Brain microvascular endothelial cell (primary cell): ENCODE measurements around the gene FAM171A1.

Experiments used
- DNase-seq: peaks from one replicate; pipeline ENCODE4 v3.0.0-alpha.2; 2020
- H3K27ac ChIP-seq: fragments of 250-450 bp; sonication (Bioruptor Pico); 2 replicates; pipeline ENCODE4 v1.5.1; 2020; ENCODE audit warnings: mild to moderate bottlenecking, moderate library complexity
- H3K27me3 ChIP-seq: fragments of 250-450 bp; sonication (Bioruptor Pico); replicated peaks from 2 replicates; pipeline ENCODE4 v1.5.1; 2020; ENCODE audit warnings: mild to moderate bottlenecking
- H3K36me3 ChIP-seq: fragments of 250-450 bp; sonication (Bioruptor Pico); replicated peaks from 2 replicates; pipeline ENCODE4 v1.5.1; 2020; ENCODE audit warnings: mild to moderate bottlenecking
- H3K4me3 ChIP-seq: 2 replicates; pipeline ENCODE4 v1.5.1; 2011; ENCODE audit warnings: low read depth, mild to moderate bottlenecking, control low read depth, low read length, moderate library complexity
- in situ Hi-C: cut with HindIII; loops from 2 replicates; pipeline ENCODE4 v1.10.0; 2017; ENCODE audit warnings: low sequenced_read_pairs, low pct_ligation_motif_present
- TF ChIP-seq, protein P1 (sequence below): IDR thresholded peaks from 2 replicates; pipeline ENCODE4 v1.5.1; 2011; ENCODE audit warnings: low read depth, mild to moderate bottlenecking, moderate library complexity, low read length, control low read depth, inconsistent platforms; ENCODE audit errors: missing control alignments

Gene FAM171A1

DNA sequence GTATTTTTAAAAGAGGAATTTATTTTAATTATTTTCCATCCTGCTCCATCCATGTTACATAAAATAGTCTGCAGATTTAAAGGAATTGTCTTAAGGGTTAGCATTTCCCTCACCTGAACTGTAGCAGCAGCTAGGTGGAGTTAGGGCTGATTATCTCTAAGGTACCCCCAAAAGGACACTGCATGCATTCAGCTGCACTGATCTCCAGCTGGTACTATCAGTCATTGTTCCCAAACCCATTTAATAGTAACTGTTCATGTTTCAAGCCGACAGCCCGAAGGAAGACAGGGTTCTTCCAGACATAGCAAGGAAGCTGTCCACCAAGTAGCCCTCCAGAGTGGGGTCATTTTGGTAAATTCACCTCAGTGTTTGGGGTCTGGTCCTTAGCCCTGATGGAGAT, 48.7 kb downstream of the FAM171A1 start:
- no peaks in the 10 kb centered on the region for H3K36me3 ChIP-seq
- in situ Hi-C loops = no loop called here
- H3K27ac ChIP-seq = no peak overlapping the region
- H3K27me3 ChIP-seq = no peaks in the 10 kb centered on the region
- TF ChIP-seq, protein P1, sequence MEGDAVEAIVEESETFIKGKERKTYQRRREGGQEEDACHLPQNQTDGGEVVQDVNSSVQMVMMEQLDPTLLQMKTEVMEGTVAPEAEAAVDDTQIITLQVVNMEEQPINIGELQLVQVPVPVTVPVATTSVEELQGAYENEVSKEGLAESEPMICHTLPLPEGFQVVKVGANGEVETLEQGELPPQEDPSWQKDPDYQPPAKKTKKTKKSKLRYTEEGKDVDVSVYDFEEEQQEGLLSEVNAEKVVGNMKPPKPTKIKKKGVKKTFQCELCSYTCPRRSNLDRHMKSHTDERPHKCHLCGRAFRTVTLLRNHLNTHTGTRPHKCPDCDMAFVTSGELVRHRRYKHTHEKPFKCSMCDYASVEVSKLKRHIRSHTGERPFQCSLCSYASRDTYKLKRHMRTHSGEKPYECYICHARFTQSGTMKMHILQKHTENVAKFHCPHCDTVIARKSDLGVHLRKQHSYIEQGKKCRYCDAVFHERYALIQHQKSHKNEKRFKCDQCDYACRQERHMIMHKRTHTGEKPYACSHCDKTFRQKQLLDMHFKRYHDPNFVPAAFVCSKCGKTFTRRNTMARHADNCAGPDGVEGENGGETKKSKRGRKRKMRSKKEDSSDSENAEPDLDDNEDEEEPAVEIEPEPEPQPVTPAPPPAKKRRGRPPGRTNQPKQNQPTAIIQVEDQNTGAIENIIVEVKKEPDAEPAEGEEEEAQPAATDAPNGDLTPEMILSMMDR = no peak
- no peak for DNase-seq
- no peak overlapping the region for H3K4me3 ChIP-seq

DNA sequence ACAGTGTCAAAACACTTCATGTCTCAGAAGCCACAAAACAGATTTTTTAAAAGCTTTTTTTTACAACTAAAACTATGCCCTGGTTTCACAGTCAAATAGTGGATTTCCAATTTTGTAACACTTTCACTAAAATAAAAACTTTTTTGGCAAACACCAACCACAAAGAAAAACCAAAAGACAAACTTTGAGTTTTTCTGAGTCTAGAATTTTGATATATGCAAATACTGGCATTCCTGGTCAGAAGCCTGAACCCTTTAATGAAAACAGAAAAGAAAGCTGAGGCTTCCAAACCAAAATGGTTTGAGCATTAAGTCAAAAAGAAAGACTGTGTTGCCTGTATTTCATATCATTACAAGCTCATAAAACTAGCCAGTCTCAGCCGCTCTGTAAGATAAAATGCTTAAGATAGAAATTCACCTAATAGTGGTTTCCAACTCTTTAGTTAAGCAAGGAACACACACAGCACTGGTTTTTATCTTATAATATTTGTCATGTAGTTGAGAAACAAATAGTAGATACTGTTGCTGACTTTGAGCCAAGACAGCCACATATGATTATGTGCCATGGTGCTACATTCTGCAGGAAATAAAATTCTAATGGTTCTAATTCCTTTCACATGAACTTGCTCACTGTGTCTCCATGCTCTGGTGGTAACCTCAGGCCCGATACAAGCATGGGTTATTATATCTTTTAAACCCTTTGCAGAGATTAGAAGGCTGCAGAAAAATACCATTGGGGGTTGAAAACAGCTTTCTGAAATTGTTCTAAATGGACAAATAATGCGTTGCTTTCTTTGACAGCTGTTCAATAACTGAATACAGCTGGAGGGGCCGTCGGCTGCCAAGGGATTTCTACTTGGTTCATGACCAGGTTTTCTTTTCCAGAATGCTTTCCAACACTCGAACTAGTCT, 49.4 kb downstream of the FAM171A1 start:
- TF ChIP-seq, protein P1 = no peak
- in situ Hi-C loops = no loop called here
- no peak overlapping the region for H3K4me3 ChIP-seq
- DNase-seq = peak; percentile 37
- H3K36me3 ChIP-seq = no peaks in the 10 kb centered on the region
- no peak overlapping the region for H3K27ac ChIP-seq
- H3K27me3 ChIP-seq = no peaks in the 10 kb centered on the region

DNA sequence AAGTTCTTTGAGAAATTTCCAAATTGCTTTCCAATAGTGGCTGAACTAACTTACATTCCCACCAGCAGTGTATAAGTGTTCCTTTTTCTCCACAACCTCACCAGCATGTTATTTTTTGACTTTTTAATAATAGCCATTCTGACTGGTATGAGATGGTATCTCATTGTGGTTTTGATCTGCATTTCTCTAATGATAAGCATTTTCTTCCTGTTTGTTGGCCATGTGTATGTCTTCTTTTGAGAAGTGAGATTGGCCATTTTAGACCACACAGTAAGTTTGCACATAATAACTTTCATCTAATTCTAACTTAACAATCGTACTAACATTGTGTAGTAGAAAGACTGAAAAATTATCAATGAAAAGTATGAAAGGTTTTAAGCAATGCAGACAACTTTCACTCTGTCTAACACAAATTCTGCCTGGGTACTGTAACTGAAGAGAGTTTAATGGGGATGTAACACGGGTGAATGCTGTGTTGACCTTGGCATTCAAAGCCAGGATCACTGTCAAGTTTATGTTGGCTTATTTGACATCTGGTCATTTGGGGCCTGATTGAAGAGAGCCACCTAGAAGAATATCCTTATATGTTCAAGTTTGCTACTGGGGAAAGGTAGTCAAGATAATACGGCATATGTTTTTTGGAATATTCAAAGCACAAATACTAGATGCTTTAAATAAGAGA, 50.4 kb downstream of the FAM171A1 start:
- in situ Hi-C loops = no loop called here
- no peak for DNase-seq
- H3K27me3 ChIP-seq = no peaks in the 10 kb centered on the region
- H3K4me3 ChIP-seq = no peak overlapping the region
- H3K27ac ChIP-seq = no peak overlapping the region
- no peaks in the 10 kb centered on the region for H3K36me3 ChIP-seq
- TF ChIP-seq, protein P1 = no peak

DNA sequence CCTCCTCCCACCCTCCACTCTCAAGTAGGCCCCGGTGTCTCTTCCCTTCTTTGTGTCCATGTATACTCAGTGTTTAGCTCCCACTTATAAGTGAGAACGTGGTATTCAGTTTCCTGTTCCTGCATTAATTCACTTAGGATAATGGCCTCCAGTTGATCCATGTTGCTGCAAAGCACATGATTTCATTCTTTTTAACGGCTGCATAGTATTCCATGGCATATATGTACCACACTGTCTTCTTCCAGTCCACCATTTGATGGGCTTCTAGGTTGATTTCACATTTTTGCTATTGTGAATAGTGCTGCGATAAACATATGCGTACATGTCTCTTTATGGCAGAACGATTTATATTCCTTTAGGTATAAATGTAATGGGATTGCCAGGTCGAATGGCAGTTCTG, 51.0 kb downstream of the FAM171A1 start:
- TF ChIP-seq, protein P1 = no peak
- no peak for DNase-seq
- no peak overlapping the region for H3K27ac ChIP-seq
- in situ Hi-C loops = no loop called here
- no peaks in the 10 kb centered on the region for H3K36me3 ChIP-seq
- H3K27me3 ChIP-seq = no peaks in the 10 kb centered on the region
- no peak overlapping the region for H3K4me3 ChIP-seq

DNA sequence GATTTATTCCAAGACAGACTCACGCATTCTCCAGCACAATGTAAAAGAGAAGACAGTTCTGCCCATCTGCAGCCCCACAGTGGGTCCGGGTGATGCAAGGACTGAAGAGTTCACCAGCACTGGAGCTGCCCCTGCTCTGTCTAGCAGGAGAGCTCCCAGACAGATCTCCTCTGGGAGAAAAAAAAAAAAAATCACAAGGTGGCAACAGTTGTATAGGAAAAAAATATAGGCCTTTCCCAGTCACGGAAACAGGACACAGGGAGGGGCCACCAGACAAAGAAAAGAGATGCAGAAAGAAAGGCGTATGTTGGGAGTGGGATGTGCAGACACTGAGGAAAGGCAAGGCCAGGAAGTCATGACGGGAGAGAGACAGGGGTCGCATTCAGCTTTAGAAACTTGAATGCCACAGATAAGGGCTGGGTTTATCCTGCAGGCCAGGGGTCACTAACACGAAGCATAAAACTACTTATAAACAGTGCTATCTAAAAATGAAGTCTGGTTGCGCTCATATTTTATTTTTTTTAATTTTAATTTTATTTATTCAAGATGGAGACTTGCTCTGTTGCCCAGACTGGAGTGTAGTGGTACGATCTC, 54.1 kb downstream of the FAM171A1 start:
- TF ChIP-seq, protein P1 = no peak
- in situ Hi-C loops = no loop called here
- no peak for DNase-seq
- no peaks in the 10 kb centered on the region for H3K36me3 ChIP-seq
- H3K4me3 ChIP-seq = no peak overlapping the region
- H3K27ac ChIP-seq = no peak overlapping the region
- no peaks in the 10 kb centered on the region for H3K27me3 ChIP-seq
